Activated CD4-positive, alpha-beta T cell treated with anti-CD3 and anti-CD28 coated beads for 48 hours (primary cell): ENCODE data around the gene ZNF662.
"Not testable (repeated sequence)": the region's sequence is repeated elsewhere in the genome, so short reads cannot be mapped to it uniquely, and the experiment has no call there.

ENCODE experiments used
- DNase-seq: peaks from one replicate; pipeline ENCODE4 v3.0.0-alpha.2; 2020

The ZNF662 gene

GRCh38 chr3:42906070-42906847 is at the start of gene ZNF662:
TSS of gene ZNF662 (plus strand) at chr3:42906142. CDS start at chr3:42908115, 1,973 bp downstream.
- peak; percentile 47 for DNase-seq

DNA sequence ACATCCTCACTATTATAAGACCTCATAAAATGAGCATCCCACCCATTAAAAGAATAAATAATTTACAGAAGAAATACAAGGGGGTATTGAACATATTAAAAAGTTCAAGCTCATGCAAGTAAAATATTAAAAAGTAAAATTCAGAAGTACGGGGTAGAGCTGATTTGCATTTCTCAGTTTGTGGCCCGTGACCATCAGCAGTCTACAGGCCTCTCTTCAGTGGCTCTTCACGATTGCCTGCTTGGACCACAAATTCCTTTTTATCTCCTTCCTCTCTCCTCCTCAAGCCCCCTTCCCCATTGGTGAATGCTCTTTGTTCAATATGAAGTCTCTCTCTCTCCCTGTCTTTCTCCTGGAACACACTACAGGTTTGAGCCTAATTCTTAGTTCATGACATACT is 49.4 kb upstream of the ZNF662 start:
- no peak for DNase-seq

DNA sequence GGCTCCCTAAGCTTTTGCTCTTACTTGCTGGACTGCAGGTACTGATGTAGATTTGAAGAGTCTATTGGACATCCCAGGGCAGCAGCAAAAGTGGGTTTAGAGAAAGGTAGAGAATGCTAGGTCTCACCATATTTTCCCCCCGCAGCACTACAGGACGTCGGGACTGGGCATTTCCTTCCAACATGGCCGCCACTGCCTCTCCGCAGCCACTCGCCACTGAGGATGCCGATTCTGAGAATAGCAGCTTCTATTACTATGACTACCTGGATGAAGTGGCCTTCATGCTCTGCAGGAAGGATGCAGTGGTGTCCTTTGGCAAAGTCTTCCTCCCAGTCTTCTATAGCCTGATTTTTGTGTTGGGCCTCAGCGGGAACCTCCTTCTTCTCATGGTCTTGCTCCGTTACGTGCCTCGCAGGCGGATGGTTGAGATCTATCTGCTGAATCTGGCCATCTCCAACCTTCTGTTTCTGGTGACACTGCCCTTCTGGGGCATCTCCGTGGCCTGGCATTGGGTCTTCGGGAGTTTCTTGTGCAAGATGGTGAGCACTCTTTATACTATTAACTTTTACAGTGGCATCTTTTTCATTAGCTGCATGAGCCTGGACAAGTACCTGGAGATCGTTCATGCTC is 41.5 kb upstream of the ZNF662 start:
- DNase-seq, result no peak

- no peak for DNase-seq
Measured at GRCh38 chr3:42865256-42865655, 40.7 kb upstream of the ZNF662 start.

DNA sequence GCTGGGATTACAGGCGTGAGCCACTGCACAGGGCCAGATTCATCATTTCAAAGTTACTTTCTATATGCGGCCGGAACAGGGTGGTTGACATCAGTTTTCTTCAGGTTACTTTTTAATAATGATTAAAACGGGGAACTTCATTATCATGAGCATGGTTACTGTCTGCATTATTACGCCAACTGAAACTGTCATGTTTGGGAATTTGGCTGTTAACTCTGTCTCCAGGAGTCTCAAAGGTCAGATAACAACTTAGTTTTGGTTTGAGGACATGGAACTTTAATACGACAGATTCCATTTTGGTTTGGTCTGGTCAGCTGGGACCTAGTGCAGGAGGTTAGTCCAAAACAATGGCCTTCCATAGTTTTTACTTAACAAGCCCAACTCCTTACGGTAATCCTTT is 38.8 kb upstream of the ZNF662 start:
- no peak for DNase-seq

DNA sequence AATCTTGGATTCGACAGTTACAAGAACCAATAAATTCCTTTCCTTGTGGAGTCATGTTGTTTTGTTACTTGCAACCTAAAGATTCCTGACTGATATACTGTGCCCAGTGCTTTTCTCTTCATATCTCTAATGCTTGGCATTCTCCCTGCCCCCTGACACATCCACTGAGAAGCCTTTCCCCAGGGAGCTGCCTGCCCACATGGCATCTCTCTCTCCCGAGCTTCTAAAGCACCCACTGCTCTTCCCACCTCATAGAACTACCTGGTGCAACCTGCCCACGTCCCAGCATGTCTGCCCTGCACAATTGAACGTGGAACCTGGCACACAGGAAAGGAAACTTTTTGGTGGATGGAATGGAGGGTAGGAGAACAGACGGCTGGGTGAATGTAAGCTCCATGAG is 37.1 kb upstream of the ZNF662 start:
- no peak for DNase-seq

GRCh38 chr3:42871592-42872196 is 34.2 kb upstream of the ZNF662 start:
- DNase-seq, result no peak

- DNase-seq, result no peak
Measured at GRCh38 chr3:42872718-42873117, 33.2 kb upstream of the ZNF662 start.

DNA sequence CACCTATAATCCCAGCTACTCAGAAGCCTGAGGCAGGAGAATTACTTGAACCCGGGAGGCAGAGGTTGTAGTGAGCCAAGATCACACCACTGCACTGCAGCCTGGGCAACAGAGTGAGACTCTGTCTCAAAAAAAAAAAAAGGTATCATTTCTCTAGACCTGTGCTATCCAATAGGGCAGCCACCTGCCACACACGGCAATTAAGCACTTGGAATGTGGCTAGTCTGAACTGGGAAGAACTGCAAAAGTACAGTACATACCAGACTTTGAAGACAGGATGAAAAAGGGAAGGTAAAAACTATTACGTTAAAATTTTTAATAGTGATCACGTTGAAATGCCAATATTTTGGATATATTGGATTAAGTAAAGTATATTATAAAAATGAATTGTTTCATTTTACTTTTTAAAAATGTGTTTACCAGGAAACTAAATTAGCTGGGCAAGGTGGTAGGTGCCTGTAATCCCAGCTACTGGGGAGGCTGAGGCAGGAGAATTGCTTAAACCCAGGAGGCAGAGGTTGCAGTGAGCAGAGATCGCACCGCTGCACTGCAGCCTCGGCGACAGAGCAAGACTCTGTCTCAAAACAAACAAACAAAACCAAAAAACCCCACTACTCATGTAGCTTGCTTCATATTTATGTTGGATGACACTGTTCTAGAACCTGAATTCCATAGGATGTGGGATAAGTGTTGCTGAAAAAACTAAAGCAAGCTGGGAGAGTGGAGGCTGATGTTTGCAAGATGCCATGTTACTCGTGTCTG is 32.5 kb upstream of the ZNF662 start:
- no peak for DNase-seq

DNA sequence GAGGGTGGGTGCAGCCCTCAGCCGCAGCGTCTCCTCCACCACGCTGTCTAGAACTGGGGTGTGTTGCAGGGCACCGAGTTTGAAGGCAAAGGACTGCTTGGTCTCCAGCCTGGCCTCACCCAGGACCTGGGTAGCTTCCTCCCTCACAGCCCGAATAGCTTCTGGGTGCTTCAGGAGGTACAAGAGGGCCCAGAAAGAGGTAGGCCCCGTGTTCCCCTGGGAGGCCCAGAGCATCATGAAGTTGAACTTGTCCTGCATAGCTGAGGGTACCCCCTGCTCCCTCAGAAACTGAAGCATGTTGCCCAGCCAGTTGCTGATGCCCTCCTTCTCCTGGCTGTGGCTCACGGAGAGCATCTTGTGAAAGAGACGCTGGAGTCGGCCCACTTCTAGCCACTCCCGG is 31.2 kb upstream of the ZNF662 start:
- no peak for DNase-seq

DNA sequence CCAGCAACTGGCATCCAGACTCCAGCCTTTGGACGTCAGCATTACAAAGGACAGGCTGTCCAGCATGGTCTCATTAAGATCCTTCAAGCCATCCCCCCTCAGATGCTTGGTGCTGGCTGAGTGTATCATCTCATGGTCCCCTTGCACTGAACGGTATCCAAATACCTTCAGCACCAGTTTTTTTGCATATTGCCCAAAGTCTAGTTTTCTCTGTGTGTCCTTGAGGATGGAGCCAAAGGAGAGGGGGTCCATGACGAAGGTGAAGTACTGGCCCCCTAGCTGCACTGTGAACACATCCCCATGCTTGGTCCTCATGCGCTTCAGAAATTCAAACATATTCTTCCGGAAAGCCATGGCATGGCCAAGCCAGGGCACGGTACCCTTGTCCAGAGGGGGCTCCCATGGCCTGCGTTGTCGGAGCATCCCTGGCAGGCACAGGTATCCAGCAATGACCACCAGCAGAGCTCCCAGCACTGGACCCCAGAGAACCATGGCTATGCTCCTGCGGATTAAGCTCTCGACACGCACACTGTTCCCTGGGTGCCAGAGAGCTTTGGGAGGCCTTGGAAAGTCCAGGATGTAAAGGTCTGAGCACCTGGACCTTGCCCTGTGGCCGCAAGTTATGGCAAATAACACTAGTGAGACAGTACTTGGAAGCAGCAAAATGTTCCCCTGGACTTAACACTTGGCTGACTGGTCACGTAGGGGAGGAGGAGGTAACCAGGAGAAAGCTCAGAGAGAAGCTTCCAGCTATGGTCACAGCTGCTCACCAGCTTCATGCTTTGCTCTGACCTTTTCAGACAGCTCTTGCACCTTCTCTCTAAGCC is 30.4 kb upstream of the ZNF662 start, which contains the start of gene CYP8B1:
Gene CYP8B1, minus strand, starts transcription at position 555 of the 827 bp plus-strand sequence. Its CDS starts 63 bp downstream, at position 492.
- DNase-seq, result no peak

- no peak for DNase-seq
Measured at GRCh38 chr3:42876401-42876800, 29.5 kb upstream of the ZNF662 start.

GRCh38 chr3:42876940-42877720 is 28.8 kb upstream of the ZNF662 start:
- no peak for DNase-seq

GRCh38 chr3:42877881-42878280 is 28.1 kb upstream of the ZNF662 start:
- DNase-seq, result no peak

DNA sequence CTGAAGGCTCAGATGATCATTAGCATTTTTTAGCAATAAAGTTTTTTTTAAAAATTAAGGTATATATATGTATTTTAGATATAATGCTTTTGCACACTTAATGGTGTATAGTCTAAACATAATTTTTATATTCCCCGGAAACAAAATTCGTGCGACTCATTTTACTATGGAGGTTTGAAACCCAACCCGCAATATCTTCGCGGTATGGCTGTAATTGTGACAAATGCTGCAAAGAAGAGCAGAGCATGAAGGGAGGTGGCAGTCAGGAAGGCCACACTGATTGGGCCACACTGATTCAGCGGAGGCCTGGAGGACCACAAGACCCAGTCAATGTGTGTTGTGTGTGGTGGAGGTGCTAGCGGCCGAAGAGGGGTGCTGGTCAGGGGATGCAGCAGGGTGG is 25.8 kb upstream of the ZNF662 start:
- no peak for DNase-seq

DNA sequence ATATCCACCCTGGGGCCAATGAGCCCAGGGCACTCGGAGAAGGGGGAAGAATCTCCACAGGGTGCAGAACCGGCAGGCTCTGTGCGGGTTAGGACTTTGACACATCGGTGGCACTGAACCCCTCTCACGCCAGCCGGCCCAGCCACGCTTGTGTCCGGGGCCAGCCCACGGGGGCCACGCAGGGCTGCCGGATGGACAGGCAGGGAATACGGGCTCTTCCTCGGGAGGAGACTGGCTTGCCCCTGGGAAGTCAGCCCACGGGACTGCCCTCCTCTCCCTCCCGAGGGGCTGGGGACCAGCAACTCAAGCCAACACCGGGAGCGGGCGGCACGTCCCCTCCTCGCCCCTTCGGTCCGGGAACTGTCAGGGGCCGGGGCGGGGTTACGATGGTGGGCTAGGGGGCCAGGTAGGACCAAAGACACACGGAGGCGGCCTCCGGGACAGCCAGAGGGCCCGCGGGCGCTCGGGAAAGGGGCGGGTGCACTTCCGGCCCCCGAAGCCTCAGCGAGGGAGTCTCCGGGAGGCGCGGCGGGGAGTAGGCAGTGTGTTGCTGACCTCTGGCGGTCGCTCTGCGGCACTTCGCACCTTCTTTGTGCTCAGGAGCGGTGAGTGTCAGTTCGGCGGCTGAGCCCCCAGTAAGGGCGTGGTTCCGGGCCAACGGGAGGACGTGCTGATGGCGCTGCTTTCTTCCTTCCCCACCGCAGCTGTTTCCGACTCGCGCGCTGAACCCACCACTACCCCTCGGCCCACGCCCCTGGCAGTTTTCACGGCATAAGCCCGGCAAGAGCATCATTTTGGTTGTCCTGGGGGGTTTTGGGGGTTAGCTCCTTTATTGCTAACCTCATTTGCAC is 25.1 kb upstream of the ZNF662 start:
- peak; percentile 92 for DNase-seq

DNA sequence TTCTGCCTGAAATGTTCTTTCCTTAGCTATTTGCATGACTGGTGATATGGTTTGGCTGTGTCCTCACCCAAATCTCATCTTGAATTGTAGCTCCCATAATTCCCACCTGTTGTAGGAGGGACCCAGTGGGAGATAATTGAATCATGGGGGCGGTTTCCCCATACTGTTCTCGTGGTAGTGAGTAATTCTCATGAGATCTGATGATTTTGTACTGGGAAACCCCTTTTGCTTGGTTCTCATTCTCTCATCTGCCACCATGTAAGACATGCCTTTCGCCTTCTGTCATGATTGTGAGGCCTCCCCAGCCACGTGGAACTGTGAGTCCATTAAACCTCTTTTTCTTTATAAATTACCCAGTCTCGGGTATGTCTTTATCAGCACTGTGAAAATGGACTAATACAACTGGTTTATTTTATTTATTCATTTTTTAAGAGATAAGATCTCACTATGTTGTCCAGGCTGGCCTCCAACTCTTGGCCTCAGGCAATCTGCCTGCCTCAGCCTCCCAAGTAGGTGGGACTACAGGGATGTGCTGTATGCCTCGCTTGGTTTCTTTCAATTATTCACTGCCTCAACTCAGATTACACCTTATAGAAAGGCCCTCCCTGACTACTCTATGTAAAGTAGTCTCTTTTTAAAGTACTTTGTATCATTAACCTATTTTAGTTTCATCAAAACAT is 22.6 kb upstream of the ZNF662 start:
- DNase-seq, result not testable (repeated sequence)

- DNase-seq, result no peak
Measured at GRCh38 chr3:42884324-42884723, 21.6 kb upstream of the ZNF662 start.

DNA sequence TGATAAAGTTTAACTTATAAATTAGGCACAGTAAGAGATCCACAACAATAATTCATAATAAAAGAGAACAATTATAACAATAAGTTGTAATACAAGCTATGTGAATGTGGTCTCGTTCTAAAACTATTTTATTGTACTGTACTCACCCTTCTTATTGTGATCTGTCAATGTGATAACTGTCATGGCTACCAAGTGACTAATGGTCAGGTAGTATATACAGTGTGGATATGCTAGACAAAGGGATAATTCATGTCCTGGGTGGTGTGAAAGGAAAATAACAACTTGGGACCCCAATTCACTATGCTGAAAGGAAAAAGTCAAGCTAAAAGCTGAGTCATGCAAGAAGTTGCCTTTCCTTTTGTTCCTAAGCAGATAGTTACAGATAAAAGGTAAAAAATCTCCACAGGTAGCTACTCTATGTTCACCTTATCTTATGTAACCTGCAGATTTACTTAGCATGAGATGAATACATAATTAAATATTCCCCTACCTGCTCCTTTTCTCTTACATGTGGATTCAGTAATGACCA is 19.6 kb upstream of the ZNF662 start:
- DNase-seq, result no peak

- DNase-seq, result no peak
Measured at GRCh38 chr3:42887084-42887483, 18.9 kb upstream of the ZNF662 start.
